ENCODE data around the gene JAZF1.

DNA sequence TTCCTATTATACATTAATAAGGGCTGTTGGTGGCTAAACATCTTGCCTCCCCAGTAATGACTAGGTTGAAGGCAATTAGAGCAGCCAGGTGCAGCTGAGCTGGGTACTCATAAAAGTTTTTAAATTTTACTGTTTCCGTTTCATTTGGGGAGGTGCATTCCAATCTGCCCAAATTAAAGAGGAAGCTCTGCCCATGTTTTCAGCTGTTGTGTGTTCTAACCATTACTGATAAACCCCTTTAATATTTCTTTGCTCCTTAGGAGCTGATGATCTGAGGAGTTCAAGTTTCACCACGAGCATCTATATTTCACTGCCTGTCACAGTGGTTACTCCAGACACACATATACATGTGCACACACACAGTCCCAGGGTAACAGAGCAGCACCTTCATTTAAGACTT is 94.4 kb downstream of the JAZF1 start:
- TF ChIP-seq CTCF (IDR thresholded peaks at IDR 0.05) (no peak), POLR2A (IDR thresholded peaks at IDR 0.05) (no peak)
